WTC11 (cell line): ENCODE results near the gene RBMS1. TPM values are rescaled to one million over a fixed set of nuclear protein-coding genes. Genes with fewer than 3 reads are reported as not detected.

Experiments used
- ATAC-seq: fragments of 200-7000 bp; cut with Tn5 transposase; 2 replicates; pipeline ENCODE4 v1.10.0; 2021; ENCODE audit warnings: mild to moderate bottlenecking, moderate library complexity
- CTCF ChIA-PET: fragments of 300-600 bp; sonication (Branson Sonifier 250); formaldehyde crosslinking; loops from one replicate; lab custom pipeline; 2021; ENCODE audit warnings: antibody characterized with exemption; lab: Charles Lee
- POLR2A ChIA-PET: fragments of 350-600 bp; sonication (Branson Sonifier 250); formaldehyde crosslinking; loops from one replicate; lab custom pipeline; 2021; ENCODE audit warnings: antibody characterized with exemption; lab: Charles Lee
- DNase-seq: peaks from one replicate; pipeline ENCODE4 v3.0.0; 2021; ENCODE audit warnings: low spot score
- H3K27ac Mint-ChIP-seq: 2 replicates; pipeline ENCODE4 v1.8.0; 2021; ENCODE audit warnings: mixed read lengths
- H3K27me3 Mint-ChIP-seq: 2 replicates; pipeline ENCODE4 v1.8.0; 2021; ENCODE audit warnings: low read depth, mild to moderate bottlenecking, moderate library complexity, mixed read lengths
- H3K36me3 Mint-ChIP-seq: 2 replicates; pipeline ENCODE4 v1.8.0; 2021; ENCODE audit warnings: mixed read lengths
- H3K4me1 Mint-ChIP-seq: 2 replicates; pipeline ENCODE4 v1.8.0; 2022; ENCODE audit warnings: mixed read lengths
- H3K4me3 Mint-ChIP-seq: 2 replicates; pipeline ENCODE4 v1.8.0; 2021; ENCODE audit warnings: mild to moderate bottlenecking, moderate library complexity, mixed read lengths
- H3K9me3 Mint-ChIP-seq: 2 replicates; pipeline ENCODE4 v1.8.0; 2021; ENCODE audit warnings: mixed read lengths
- CREM ChIP-seq: sonication (generic); formaldehyde crosslinking; IDR thresholded peaks from 2 replicates; pipeline ENCODE4 v1.8.1; 2022; ENCODE audit warnings: mild to moderate bottlenecking, missing genetic modification reagents, moderate library complexity
- ELF4 ChIP-seq: sonication (generic); formaldehyde crosslinking; IDR thresholded peaks from 2 replicates; pipeline ENCODE4 v1.8.1; 2022; ENCODE audit warnings: low read depth, mild to moderate bottlenecking, moderate library complexity, missing genetic modification reagents
- GABPB1 ChIP-seq: sonication (generic); formaldehyde crosslinking; IDR thresholded peaks from 2 replicates; pipeline ENCODE4 v1.8.1; 2023; ENCODE audit warnings: mild to moderate bottlenecking, missing genetic modification reagents
- GTF2I ChIP-seq: fragments of 250-450 bp; sonication (Bioruptor Pico); conservative IDR thresholded peaks from 2 replicates; pipeline ENCODE4 v1.4.0; 2021; ENCODE audit warnings: mild to moderate bottlenecking
- HMGA2 ChIP-seq: fragments of 250-450 bp; sonication (Bioruptor Pico); IDR thresholded peaks from 2 replicates; pipeline ENCODE4 v1.4.0; 2021; ENCODE audit warnings: mild to moderate bottlenecking, moderate library complexity
- NFYB ChIP-seq: sonication (generic); formaldehyde crosslinking; conservative IDR thresholded peaks from 2 replicates; pipeline ENCODE4 v1.8.0; 2022; ENCODE audit warnings: low read depth, missing genetic modification reagents
- NR1H2 ChIP-seq: sonication (generic); formaldehyde crosslinking; IDR thresholded peaks from 2 replicates; pipeline ENCODE4 v1.9.0; 2021; ENCODE audit warnings: mild to moderate bottlenecking, moderate library complexity, missing genetic modification reagents
- OVOL2 ChIP-seq: fragments of 250-450 bp; sonication (Bioruptor Pico); IDR thresholded peaks from 2 replicates; pipeline ENCODE4 v1.9.0; 2021; ENCODE audit warnings: mild to moderate bottlenecking, borderline replicate concordance
- TCF7 ChIP-seq: sonication (generic); formaldehyde crosslinking; IDR thresholded peaks from 2 replicates; pipeline ENCODE4 v1.8.0; 2022; ENCODE audit warnings: mild to moderate bottlenecking, low read depth, missing genetic modification reagents, moderate library complexity
- ZNF219 ChIP-seq: sonication (generic); formaldehyde crosslinking; IDR thresholded peaks from 2 replicates; pipeline ENCODE4 v1.8.0; 2023; ENCODE audit warnings: missing genetic modification reagents, mild to moderate bottlenecking, borderline replicate concordance
- ZNF232 ChIP-seq: sonication (generic); formaldehyde crosslinking; IDR thresholded peaks from 2 replicates; pipeline ENCODE4 v1.8.0; 2022; ENCODE audit warnings: mild to moderate bottlenecking, missing genetic modification reagents
- ZNF396 ChIP-seq: fragments of 250-450 bp; sonication (Bioruptor Pico); IDR thresholded peaks from 2 replicates; pipeline ENCODE4 v1.8.0; 2021; ENCODE audit warnings: mild to moderate bottlenecking, moderate library complexity, borderline replicate concordance
- total RNA-seq: library from RNA; stranded (reverse); gene quantifications from 3 replicates; pipeline ENCODE4 v1.2.3, GENCODE V29; 2021
- TF ChIP-seq, protein P1 (sequence below): fragments of 250-450 bp; sonication (Bioruptor Pico); conservative IDR thresholded peaks from 2 replicates; pipeline ENCODE4 v1.9.0; 2021; ENCODE audit warnings: mild to moderate bottlenecking
- TF ChIP-seq, protein P2 (sequence below): sonication (generic); formaldehyde crosslinking; IDR thresholded peaks from 2 replicates; pipeline ENCODE4 v1.8.0; 2023; ENCODE audit warnings: missing genetic modification reagents, mild to moderate bottlenecking, borderline replicate concordance
- TF ChIP-seq, protein P3 (sequence below): sonication (generic); formaldehyde crosslinking; IDR thresholded peaks from 2 replicates; pipeline ENCODE4 v1.8.1; 2023; ENCODE audit warnings: mild to moderate bottlenecking, missing genetic modification reagents, borderline replicate concordance
- TF ChIP-seq, protein P4 (sequence below): fragments of 200-600 bp; IDR thresholded peaks from 2 replicates; pipeline ENCODE4 v1.8.0; 2022; ENCODE audit warnings: antibody characterized with exemption
- TF ChIP-seq, protein P5 (sequence below): sonication (generic); formaldehyde crosslinking; IDR thresholded peaks from 2 replicates; pipeline ENCODE4 v1.8.1; 2023; ENCODE audit warnings: mild to moderate bottlenecking, moderate library complexity, missing genetic modification reagents
- TF ChIP-seq, protein P6 (sequence below): sonication (generic); formaldehyde crosslinking; IDR thresholded peaks from 2 replicates; pipeline ENCODE4 v1.8.0; 2023; ENCODE audit warnings: mild to moderate bottlenecking, missing genetic modification reagents

RBMS1 gene
- total RNA-seq, 1 experiment from 2014 or later = 56.3 TPM

DNA sequence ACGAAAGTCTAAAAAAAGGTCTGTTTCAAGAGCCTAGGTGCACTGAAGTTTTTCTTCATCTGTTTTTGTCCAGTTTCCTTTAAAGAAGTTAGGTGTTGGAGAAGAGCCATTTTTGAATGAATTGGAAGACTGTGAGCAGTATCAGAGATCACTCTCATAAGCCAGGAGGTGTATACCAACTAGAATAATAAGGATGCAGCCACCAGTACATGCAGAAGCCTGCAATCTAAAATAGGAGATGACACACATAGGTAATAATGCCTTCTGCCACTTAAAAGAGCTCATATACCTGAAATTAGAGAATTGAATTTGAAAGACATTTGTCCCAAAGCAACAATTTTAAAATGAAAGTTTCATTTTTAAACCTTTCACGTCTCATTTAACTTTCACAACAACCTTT, 81.7 kb downstream of the RBMS1 start:
- ChIA-PET POLR2A (no interaction called here), CTCF (interaction anchor here (1.2 to 1.5 kb wide), 2 partner anchors 17 to 34 kb away, joined by 3 to 4 read pairs; no protein-coding TSS in a partner anchor)
- Mint-ChIP-seq H3K27ac (no peak overlapping the region), H3K9me3 (no peaks in the 10 kb centered on the region), H3K4me3 (no peak overlapping the region), H3K4me1 (peaks cover 29% of the 10 kb centered on the region), H3K36me3 (no peaks in the 10 kb centered on the region), H3K27me3 (peaks cover 7% of the 10 kb centered on the region; the same call in 1 of the 2 replicates)
- no peak for ATAC-seq
- TF ChIP-seq GABPB1 (CRISPR knock-in tag) = no peak
- TF ChIP-seq NR1H2 (CRISPR knock-in tag) = no peak
- no peak for TF ChIP-seq ZNF396 (CRISPR knock-in tag)
- TF ChIP-seq ZNF232 (CRISPR knock-in tag) = no peak
- no peak for TF ChIP-seq ZNF219 (CRISPR knock-in tag)
- no peak for DNase-seq

DNA sequence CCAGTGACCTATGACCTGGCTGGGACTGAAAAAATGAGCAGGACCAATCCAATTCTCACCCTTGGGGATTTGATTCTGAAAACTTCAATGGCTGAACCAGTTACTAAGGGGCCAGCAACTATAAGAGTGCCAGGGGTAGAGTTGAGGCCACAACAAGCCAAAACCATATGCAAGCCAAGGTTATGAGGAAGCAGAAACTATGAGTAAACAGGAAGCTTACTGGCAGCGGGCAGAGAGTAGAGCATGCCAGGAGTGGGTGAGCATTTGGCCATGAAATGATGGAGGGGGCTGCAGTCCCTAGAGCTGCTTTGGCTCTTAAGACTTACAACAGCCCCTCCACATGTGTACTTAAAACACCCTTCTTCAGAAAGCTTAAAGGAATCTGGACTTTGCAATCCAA, 82.4 kb downstream of the RBMS1 start:
- Mint-ChIP-seq H3K4me3 (no peak overlapping the region), H3K27me3 (peaks cover 14% of the 10 kb centered on the region), H3K9me3 (no peaks in the 10 kb centered on the region), H3K4me1 (peaks cover 31% of the 10 kb centered on the region), H3K27ac (no peak overlapping the region), H3K36me3 (no peaks in the 10 kb centered on the region)
- no peak for DNase-seq
- ChIA-PET CTCF (interaction anchor here (0.6 to 1.5 kb wide), 3 partner anchors 18 to 558 kb away, joined by 3 to 4 read pairs (median 3); no protein-coding TSS in a partner anchor), POLR2A (no interaction called here)
- TF ChIP-seq, protein P1, sequence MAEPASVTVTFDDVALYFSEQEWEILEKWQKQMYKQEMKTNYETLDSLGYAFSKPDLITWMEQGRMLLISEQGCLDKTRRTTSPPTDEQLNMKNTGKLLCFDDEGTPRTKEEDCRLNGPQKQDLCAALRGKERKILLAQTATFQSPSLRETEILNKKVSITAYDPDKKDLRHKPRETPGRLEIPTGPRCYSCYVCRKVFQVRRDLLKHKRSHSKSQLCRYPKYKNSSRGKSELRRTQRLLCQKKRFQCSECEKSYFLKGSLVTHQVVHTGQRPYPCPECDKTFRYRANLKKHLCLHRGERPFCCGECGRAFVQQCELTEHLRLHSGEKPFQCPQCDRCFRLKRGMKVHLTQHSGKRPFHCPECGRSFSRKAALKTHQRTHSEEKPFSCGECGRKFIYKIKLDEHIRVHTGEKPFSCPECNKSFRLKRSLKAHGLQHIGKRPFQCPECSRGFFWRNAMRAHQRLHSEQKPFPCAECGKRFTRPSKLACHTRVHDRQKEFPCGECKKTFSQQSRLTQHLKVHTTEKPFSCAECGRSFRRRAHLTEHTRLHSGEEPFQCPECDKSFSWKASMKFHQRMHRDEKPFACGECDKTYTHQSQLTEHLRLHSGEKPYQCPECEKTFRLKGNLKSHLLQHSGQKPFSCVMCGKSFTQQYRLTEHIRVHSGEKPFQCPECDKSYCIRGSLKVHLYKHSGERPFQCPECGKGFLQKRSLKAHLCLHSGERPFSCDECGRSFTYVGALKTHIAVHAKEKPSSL (CRISPR knock-in tag) = no peak
- TF ChIP-seq CREM (CRISPR knock-in tag) = no peak
- TF ChIP-seq ELF4 (CRISPR knock-in tag) = no peak
- TF ChIP-seq GTF2I = no peak
- TF ChIP-seq, protein P2, sequence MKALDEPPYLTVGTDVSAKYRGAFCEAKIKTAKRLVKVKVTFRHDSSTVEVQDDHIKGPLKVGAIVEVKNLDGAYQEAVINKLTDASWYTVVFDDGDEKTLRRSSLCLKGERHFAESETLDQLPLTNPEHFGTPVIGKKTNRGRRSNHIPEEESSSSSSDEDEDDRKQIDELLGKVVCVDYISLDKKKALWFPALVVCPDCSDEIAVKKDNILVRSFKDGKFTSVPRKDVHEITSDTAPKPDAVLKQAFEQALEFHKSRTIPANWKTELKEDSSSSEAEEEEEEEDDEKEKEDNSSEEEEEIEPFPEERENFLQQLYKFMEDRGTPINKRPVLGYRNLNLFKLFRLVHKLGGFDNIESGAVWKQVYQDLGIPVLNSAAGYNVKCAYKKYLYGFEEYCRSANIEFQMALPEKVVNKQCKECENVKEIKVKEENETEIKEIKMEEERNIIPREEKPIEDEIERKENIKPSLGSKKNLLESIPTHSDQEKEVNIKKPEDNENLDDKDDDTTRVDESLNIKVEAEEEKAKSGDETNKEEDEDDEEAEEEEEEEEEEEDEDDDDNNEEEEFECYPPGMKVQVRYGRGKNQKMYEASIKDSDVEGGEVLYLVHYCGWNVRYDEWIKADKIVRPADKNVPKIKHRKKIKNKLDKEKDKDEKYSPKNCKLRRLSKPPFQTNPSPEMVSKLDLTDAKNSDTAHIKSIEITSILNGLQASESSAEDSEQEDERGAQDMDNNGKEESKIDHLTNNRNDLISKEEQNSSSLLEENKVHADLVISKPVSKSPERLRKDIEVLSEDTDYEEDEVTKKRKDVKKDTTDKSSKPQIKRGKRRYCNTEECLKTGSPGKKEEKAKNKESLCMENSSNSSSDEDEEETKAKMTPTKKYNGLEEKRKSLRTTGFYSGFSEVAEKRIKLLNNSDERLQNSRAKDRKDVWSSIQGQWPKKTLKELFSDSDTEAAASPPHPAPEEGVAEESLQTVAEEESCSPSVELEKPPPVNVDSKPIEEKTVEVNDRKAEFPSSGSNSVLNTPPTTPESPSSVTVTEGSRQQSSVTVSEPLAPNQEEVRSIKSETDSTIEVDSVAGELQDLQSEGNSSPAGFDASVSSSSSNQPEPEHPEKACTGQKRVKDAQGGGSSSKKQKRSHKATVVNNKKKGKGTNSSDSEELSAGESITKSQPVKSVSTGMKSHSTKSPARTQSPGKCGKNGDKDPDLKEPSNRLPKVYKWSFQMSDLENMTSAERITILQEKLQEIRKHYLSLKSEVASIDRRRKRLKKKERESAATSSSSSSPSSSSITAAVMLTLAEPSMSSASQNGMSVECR (CRISPR knock-in tag) = no peak
- TF ChIP-seq, protein P3, sequence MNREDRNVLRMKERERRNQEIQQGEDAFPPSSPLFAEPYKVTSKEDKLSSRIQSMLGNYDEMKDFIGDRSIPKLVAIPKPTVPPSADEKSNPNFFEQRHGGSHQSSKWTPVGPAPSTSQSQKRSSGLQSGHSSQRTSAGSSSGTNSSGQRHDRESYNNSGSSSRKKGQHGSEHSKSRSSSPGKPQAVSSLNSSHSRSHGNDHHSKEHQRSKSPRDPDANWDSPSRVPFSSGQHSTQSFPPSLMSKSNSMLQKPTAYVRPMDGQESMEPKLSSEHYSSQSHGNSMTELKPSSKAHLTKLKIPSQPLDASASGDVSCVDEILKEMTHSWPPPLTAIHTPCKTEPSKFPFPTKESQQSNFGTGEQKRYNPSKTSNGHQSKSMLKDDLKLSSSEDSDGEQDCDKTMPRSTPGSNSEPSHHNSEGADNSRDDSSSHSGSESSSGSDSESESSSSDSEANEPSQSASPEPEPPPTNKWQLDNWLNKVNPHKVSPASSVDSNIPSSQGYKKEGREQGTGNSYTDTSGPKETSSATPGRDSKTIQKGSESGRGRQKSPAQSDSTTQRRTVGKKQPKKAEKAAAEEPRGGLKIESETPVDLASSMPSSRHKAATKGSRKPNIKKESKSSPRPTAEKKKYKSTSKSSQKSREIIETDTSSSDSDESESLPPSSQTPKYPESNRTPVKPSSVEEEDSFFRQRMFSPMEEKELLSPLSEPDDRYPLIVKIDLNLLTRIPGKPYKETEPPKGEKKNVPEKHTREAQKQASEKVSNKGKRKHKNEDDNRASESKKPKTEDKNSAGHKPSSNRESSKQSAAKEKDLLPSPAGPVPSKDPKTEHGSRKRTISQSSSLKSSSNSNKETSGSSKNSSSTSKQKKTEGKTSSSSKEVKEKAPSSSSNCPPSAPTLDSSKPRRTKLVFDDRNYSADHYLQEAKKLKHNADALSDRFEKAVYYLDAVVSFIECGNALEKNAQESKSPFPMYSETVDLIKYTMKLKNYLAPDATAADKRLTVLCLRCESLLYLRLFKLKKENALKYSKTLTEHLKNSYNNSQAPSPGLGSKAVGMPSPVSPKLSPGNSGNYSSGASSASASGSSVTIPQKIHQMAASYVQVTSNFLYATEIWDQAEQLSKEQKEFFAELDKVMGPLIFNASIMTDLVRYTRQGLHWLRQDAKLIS (CRISPR knock-in tag) = no peak
- no peak for TF ChIP-seq HMGA2 (CRISPR knock-in tag)
- TF ChIP-seq ZNF219 (CRISPR knock-in tag) = no peak
- TF ChIP-seq, protein P4, sequence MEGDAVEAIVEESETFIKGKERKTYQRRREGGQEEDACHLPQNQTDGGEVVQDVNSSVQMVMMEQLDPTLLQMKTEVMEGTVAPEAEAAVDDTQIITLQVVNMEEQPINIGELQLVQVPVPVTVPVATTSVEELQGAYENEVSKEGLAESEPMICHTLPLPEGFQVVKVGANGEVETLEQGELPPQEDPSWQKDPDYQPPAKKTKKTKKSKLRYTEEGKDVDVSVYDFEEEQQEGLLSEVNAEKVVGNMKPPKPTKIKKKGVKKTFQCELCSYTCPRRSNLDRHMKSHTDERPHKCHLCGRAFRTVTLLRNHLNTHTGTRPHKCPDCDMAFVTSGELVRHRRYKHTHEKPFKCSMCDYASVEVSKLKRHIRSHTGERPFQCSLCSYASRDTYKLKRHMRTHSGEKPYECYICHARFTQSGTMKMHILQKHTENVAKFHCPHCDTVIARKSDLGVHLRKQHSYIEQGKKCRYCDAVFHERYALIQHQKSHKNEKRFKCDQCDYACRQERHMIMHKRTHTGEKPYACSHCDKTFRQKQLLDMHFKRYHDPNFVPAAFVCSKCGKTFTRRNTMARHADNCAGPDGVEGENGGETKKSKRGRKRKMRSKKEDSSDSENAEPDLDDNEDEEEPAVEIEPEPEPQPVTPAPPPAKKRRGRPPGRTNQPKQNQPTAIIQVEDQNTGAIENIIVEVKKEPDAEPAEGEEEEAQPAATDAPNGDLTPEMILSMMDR = no peak
- TF ChIP-seq, protein P5, sequence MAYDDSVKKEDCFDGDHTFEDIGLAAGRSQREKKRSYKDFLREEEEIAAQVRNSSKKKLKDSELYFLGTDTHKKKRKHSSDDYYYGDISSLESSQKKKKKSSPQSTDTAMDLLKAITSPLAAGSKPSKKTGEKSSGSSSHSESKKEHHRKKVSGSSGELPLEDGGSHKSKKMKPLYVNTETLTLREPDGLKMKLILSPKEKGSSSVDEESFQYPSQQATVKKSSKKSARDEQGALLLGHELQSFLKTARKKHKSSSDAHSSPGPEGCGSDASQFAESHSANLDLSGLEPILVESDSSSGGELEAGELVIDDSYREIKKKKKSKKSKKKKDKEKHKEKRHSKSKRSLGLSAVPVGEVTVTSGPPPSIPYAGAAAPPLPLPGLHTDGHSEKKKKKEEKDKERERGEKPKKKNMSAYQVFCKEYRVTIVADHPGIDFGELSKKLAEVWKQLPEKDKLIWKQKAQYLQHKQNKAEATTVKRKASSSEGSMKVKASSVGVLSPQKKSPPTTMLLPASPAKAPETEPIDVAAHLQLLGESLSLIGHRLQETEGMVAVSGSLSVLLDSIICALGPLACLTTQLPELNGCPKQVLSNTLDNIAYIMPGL (CRISPR knock-in tag) = no peak
- TF ChIP-seq NFYB (CRISPR knock-in tag) = no peak
- TF ChIP-seq OVOL2 (CRISPR knock-in tag) = no peak
- TF ChIP-seq, protein P6, sequence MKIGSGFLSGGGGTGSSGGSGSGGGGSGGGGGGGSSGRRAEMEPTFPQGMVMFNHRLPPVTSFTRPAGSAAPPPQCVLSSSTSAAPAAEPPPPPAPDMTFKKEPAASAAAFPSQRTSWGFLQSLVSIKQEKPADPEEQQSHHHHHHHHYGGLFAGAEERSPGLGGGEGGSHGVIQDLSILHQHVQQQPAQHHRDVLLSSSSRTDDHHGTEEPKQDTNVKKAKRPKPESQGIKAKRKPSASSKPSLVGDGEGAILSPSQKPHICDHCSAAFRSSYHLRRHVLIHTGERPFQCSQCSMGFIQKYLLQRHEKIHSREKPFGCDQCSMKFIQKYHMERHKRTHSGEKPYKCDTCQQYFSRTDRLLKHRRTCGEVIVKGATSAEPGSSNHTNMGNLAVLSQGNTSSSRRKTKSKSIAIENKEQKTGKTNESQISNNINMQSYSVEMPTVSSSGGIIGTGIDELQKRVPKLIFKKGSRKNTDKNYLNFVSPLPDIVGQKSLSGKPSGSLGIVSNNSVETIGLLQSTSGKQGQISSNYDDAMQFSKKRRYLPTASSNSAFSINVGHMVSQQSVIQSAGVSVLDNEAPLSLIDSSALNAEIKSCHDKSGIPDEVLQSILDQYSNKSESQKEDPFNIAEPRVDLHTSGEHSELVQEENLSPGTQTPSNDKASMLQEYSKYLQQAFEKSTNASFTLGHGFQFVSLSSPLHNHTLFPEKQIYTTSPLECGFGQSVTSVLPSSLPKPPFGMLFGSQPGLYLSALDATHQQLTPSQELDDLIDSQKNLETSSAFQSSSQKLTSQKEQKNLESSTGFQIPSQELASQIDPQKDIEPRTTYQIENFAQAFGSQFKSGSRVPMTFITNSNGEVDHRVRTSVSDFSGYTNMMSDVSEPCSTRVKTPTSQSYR = no peak
- no peak for TF ChIP-seq TCF7 (CRISPR knock-in tag)
- no peak for ATAC-seq
